Activated gamma-delta T cell treated with anti-CD3 and anti-CD28 coated beads, Interleukin-2, amount 50 U/mL, for 16 hours (primary cell): Measurements from ENCODE around the gene IFT52.
"Not testable (repeated sequence)": the region's sequence is repeated elsewhere in the genome, so short reads cannot be mapped to it uniquely, and the experiment has no call there.

Source experiments
- DNase-seq: peaks from one replicate; pipeline ENCODE4 v3.0.0-alpha.2; 2020; ENCODE audit warnings: low read depth

The IFT52 gene

GRCh38 chr20:43651650-43652184 is 61.0 kb downstream of the IFT52 start:
- DNase-seq, result not testable (repeated sequence)

GRCh38 chr20:43653966-43654365 is 63.2 kb downstream of the IFT52 start:
- DNase-seq, result no peak

DNA sequence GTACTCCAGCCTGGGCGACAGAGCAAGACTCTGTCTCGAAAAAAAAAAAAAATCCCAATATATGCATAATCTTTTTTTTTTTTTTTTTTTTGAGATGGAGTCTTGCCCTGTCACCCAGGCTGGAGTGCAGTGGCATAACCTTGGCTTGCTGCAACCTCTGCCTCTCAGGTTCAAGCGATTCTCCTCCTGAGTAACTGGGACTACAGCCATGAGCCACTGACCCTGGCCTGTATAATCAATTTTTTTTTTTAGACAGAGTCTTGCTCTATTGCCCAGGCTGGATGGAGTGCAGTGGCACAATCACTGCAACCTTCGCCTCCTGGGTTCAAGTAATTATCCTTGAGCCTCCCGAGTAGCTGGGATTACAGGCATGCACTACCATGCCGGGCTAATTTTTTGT is 64.4 kb downstream of the IFT52 start:
- not testable (repeated sequence) for DNase-seq

DNA sequence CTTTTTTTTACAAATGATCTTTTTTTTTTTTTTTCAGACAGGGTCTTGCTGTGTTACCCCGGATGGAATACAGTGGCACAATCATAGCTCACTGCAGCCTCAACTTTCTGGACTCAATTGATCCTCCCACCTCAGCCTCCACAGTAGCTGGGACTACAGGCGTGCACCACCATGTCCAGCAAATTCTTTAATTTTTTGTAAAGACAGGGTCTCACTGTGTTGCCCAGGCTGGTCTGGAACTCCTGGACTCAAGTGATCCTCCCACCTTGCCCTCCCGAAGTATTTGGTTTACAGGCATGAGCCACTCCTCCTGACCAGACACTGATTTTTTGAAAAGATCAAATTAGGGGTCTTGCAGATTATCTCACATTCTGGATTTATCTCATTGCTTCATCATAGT is 65.2 kb downstream of the IFT52 start:
- no peak for DNase-seq

DNA sequence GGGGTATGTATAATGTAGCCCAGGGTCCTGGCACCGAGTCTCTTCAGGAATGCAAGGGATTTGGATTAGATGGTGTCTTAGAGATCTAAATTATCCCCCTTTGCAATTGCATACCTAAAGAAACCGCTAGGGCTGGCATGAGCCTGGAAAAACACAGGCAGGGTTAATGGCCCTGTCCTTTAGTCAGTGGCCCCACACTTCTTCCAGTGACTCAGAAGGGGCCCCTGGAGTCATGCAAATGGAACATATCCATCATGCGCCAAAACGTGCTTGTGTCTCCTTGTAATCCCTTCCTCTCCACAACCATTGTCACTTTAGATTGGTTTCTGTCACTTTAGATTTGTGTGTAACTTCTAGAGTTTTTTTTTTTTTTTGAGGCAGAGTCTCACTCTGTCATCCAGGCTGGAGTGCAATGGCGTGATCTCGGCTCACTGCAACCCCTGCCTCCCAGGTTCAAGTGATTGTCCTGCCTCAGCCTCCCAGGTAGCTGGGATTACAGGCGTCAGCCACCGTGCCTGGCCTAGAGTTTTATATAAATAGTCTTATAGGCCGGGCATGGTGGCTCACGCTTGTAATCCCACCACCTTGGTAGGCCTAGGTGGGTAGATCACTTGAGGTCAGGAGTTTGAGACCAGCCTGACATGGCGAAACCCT is 67.5 kb downstream of the IFT52 start:
- DNase-seq, result no peak

GRCh38 chr20:43658723-43659419 is 68.1 kb downstream of the IFT52 start:
- DNase-seq, result no peak

GRCh38 chr20:43662943-43663655 is 72.4 kb downstream of the IFT52 start:
- DNase-seq, result no peak

DNA sequence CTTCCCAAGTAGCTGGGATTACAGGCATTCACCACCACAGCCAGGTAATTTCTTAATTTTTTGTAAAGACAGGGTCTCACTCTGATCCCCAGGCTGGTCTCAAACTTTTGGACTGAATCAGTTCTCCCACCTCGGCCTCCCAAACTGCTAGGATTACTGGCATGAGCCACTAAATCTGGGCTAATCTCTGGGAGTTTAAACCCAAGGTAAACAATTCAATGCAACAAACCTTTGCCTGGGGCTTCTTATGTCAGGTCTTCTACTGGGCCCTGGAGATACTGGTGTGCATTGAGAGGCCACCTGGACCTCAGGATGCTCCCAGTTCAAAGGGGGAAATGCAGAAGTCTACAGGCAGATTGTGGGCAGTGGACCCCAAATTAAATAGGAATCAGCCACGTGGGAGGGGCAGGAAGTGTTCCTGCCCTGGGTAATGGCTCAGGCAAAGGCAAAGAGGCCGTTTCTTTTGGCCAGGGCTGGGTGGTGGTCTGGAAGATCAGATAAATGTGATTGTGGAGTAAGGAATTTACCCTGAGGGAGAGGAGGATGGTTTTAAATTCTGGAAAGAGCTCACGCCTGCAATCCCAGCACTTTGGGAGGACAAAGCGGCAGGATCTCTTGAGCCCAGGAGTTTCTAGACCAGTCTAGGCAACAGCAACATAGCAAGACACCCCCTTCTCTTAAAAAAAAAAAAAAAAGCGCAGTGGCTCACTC is 74.9 kb downstream of the IFT52 start:
- no peak for DNase-seq

DNA sequence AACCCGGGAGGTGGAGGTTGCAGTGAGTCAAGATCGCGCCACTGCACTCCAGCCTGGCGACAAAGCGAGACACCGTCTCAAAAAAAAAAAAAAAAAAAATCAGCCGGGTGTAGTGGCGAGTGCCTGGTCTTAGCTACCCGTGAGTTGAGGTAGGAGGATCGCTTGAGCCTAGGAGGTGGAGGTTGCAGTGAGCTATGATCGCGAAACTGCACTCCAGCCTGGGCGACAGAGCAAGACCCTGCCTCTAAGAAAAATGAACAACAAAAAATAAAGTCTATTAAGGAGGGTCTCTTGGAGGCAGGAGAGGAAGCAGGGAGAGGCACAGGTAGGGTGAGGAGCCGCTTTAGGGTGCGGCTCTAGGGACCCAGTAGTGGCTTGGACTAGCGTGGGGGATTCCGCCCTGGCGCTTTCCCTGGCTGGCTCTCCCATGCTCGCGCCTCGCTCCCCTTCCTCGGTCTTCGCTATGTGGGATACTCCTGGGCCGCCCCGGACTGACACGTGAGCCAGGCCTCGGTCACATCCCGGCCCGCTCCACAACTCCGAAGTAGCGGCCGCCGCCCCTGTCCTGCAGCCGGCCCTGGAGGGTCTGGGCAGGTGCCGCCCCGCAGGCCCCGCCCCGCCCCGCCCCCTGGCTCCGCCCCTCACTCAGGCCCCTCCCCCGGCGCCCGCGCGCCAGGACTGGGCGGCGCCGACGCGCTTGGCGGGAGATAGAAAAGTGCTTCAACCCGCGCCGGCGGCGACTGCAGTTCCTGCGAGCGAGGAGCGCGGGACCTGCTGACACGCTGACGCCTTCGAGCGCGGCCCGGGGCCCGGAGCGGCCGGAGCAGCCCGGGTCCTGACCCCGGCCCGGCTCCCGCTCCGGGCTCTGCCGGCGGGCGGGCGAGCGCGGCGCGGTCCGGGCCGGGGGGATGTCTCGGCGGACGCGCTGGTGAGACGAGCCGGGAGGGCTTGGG is 75.9 kb downstream of the IFT52 start, which contains the start of gene MYBL2:
Gene MYBL2, plus strand, starts transcription at position 739 of the 953 bp plus-strand sequence. Its CDS starts 170 bp downstream, at position 909.
- DNase-seq, result peak; percentile 48

- DNase-seq, result no peak
Measured at GRCh38 chr20:43667341-43668132, 76.8 kb downstream of the IFT52 start.

- no peak for DNase-seq
Measured at GRCh38 chr20:43669332-43669731, 78.6 kb downstream of the IFT52 start.

GRCh38 chr20:43670423-43670822 is 79.7 kb downstream of the IFT52 start:
- DNase-seq, result no peak

GRCh38 chr20:43676368-43676767 is 85.6 kb downstream of the IFT52 start:
- no peak for DNase-seq

GRCh38 chr20:43680981-43681380 is 90.2 kb downstream of the IFT52 start:
- DNase-seq, result no peak

DNA sequence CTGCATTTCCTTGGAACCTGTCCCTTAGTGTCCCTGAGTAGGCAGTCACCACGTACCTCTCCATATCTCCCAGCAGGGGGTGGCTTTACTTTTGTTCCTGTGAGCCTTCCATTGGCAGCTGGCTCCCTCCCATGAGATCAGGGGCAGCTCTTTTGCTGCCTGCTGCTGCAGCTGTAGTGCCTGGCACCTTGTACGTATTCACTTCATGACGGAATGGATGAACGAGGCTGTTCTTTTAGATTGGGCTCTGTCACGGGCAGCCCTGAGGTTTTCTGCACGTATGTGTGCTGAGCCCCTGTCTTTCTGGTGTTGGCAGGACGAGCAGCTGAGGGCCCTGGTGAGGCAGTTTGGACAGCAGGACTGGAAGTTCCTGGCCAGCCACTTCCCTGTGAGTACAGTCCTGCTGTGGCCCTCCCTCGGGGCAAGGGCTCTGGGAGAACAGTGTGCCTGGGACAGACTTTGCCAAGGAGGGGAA is 90.8 kb downstream of the IFT52 start:
- DNase-seq, result no peak

- no peak for DNase-seq
Measured at GRCh38 chr20:43681991-43682410, 91.3 kb downstream of the IFT52 start.

GRCh38 chr20:43682446-43682845 is 91.7 kb downstream of the IFT52 start:
- DNase-seq, result no peak

GRCh38 chr20:43686820-43687219 is 96.1 kb downstream of the IFT52 start:
- DNase-seq, result no peak

DNA sequence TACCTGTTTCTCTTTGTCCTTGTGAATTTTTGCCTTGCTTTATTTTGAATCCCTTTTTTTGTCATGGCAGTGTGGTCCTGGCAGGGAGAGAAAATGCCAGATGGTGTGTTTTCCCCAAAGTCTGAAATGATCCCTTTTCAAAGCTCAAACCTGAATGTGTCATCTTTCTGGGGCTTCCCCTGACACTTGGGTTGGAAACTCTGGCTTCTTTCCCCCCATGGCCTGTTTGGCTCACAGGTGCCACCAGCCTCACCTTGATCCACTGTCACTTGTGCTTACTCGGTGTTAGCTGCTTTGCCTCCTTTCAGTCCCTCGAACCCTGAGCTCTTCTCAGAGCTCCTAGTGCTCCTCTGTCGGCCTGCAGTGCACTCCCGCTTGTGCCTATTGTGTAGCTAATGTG is 98.4 kb downstream of the IFT52 start:
- DNase-seq, result no peak
